HuH-7 (cell line): ENCODE measurements around the gene ABCA4.

Source experiments
- DNase-seq: peaks from one replicate; pipeline ENCODE4 v3.0.0; 2011; ENCODE audit warnings: low spot score

ABCA4 gene

DNA sequence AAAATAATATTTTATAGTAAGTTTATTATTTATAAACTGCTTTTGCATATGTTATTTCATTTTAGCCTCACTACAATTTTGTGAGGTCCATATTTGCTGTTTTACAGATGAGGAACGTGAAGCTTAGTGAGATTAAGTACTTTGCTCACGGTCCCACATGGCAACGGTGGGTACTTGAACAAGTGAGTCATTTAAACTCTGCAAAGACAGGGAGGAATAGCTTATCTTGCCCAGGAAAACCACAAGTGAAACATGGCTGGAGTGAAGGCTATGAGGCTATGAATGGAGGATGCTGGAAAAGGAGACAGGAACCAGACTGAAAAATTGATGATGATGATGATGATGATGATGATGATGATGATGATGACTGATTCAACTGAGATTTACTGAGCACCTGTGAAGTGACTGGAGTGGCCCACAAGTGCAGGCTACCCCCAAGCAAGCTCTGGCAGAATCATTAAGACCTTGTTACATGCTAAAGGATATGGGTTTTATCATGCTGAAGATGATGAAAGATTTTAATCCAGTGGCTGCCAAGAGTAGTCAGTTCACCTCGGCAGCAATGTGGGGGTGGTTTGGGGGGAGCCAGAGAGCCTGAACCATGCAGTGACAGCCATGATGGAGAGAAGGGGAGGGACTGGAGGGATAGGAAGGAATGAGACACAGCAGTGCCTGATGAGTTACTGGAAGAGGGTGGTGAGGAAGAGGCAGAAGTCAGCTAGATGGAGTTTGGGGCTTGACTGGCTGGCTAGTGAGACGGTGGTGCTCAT lies 1.4 kb upstream of the ABCA4 start:
- DNase-seq = no peak

DNA sequence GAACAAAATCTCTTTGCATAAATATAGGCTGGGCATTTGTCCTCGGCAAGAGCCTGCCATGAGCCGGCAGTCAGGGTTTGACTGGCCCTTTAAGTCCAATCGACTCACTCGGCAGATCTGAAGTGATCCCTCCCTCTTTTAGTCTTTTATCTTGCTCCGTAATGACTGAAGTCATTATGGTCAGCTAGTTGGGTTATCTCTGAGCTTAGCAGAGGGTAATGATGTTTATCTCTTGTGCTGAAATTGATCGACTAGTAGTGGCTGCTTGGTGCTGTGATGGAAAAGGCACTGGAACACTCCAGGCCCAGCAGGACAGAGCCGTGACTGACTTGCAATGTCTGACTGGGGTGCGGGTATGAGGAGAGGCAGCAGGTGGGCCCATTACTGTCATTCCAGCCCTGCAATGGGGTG lies 468 bp upstream of the ABCA4 start:
- DNase-seq = no peak

DNA sequence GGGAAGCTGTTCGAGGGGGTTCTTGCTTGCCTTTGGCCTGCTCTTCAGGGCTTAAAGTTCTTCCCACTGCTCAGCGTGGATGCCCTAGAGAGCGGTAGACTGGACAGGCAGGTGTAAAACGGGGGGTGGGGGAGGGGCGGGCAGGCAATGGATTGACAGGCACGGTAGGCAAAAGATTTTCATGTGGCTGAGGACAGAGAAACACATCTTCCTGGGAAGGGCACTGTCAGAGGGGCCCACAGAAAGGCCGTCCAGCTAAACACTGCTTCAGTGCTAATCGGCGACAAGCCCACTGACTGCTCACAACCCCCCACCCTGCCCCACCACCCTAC lies 412 bp downstream of the ABCA4 start:
- DNase-seq = no peak

DNA sequence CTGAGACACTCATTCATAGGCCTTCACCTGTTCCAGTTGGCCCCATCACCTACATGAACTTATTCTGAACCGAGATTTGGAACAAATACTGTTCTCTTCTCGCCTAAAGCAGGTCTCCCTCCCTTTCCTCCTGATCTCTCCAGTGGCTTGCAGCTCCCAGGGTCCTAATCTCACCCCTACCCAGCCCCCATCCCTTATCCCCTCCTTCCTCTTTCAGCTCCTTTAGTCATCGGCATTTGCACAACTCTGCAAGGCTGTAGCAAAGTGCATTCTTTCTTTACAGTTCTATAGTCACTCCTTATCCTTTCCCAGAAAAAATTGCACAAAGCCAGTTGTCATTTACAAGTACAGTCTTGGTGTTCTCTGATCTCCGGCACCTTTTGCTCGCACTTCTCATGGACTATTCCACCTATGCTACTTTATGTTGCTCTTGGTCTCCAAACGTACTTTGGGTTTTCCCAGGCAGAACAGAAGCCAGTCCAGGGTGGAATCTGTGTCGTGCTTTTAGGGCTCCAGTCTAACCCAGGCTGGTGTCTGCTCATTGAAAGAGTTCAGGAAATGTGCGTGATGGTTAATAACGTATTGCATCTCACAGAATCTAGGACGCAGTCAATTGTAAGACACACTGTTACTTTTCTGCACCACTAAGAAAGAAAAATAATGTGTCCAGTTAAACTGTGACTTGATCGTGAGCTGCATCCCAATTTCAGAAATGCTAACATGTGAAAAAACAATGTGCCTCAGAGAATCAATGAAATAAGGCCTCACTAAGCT lies 965 bp downstream of the ABCA4 start:
- no peak for DNase-seq

DNA sequence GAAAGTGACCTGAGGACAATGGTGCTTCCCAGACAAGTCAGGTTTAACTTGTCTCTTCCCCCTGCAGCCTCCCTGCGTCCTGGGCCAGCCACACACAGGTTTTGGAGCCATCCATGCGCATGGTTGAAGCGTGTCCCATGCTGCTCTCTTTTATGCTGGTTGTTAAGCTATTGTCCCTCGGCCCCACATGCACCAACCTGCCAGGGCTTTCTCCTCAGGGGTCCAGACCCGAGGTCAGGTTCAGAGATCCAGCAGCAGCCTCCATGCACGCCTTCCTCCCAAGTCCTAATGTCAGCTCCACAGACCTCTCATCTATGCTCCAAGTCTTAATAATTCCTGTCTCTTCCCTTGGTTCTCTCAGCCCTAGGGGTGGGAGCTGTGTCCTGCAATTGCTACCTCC lies 1.6 kb downstream of the ABCA4 start:
- no peak for DNase-seq

DNA sequence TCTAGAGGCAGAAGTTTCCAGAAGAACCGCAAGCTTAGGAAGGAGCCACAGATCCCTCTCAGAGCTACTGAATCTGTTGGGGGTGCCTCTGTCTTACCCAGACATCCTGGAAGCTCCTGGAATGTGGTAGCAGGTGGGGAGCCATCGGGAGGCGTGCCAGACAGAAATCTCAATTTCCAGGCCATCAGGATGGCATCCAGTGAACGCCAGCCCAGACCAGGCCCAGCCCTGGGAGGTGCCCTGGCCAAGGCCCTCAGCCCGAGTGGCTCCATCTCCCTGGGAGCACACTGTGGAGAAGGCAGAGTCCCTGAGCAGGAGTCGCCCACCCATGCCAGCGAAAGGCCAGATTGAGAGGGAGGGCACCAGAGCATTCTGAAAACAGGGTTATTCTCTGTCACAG lies 2.5 kb downstream of the ABCA4 start:
- no peak for DNase-seq

DNA sequence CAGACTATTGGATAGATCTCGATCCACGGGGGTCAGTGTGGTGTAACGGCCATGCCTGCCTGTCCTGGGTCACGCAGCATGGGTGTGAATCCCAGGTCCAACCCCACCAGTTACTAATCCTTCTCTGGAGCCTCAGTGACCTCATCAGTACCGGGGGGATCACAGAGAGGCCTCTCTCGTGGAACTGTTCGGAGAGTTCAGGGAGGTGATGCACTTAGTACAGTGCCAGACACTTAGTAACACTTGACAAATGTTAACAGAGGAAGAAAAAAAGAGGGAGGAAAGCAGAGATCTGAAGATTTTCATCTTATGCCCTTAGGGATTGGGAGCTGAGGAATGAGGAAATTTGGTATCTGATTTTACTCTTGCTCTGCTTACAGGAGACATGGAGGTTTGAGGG lies 2.9 kb downstream of the ABCA4 start:
- no peak for DNase-seq

DNA sequence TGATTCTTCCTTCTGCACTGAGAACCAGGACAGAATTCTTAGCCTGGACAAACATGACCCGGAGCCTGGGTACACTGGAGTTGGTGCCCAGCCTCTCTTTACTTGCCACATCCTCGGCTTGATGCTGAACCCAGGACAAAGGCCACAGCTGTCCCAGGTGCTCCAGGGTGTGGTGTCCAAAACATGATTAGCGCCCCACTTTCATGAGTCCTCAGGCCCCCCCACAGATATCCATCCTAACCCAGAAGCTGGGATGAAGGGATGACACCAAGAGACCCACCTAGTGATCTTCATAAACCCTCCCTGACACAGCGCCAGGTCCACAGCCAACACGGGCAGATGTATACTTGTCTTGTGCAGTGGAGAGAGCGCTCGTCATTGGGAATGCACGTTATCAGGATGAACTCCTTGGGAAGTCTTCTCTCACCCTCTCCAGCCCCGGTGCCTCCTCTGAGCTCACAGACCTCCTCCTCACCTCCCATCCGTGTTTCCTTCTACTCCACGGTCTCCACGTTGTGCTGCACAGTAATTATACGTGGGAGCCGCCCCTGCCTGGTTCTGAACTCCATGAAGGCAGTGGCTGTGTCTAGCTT lies 3.6 kb downstream of the ABCA4 start:
- no peak for DNase-seq

DNA sequence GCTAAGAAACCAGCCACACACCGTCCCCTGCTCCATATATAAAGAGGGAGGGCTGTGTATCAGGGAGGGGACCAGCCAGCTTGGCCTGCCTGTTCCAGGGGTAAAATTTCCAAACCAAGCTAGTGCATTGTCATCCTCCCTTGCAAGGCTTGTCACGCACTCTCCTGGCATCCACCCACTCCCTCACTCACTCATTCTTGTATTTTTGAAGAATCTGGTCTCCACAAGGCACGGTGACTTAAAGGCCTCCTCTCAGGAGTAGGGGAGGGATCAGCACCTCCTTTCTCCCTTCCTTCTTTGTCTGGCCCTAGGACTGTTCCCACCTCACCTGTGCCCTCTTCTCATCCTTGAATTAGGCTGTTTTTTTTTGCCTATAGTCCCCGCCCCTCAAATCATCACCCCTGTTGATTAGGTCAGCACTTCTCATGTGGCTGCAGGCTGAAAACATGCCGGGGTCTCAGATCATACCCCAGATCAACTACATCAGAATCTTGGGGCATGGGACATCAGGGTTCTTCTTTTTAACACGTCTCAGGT lies 5.0 kb downstream of the ABCA4 start:
- no peak for DNase-seq

DNA sequence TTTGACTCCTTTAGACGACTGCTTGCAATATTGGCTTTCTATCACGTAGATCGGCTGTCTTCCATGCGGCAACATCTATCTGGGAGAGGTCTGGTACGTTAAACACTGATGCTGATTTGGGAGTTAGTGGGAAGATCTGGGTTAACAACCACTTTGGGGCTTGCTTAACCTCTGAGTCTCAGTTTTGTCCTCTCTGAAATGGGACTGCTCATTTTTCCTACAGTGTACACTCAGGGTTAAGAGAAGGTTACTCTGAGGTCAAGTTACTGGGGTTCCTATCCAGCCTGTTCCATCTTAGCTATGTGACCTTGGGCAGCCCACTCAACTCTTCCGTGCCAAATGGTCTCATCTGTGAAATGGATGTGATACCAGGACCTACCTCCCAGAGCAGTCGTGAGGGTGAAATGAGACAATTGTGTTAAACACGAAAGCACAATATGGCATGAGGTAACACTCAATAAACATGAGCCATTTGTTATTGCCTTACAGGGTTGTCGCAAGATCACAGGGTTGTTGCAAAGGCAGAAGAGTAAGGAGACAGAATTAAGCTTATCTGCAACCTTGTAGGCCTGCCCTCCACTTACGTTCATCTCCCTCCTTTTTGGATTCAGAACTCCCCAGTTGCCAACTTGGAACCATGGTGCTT lies 5.6 kb downstream of the ABCA4 start:
- no peak for DNase-seq

DNA sequence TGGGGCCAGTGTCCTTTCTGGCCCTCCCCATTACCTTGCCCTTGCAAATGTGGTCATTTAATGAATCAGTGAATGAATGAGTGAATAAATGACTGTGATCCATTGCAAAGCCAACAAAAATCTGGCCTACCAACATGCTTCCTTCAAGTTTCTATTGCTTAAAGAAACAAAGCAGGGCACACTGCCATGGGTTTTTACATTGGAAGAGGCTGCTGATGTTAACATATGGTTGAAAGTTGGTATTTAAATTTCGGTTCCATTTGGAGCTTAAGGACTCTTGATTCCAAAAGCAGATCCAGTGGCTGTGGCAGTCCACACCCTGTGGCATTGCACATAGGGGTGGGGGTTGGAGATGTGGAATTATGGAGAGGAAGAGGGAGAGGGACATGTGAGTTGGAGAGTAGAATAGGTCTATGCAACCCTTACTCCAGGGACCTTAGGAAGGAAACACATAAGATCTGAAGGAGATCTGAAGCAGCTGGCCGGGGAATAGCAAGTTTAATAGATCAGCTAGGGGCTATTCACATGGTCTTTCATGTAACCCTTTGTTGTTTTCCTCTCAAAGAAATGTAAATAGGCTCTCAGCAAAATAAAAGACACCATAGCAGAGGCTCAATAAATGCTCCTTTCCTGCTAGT lies 7.2 kb downstream of the ABCA4 start:
- no peak for DNase-seq

DNA sequence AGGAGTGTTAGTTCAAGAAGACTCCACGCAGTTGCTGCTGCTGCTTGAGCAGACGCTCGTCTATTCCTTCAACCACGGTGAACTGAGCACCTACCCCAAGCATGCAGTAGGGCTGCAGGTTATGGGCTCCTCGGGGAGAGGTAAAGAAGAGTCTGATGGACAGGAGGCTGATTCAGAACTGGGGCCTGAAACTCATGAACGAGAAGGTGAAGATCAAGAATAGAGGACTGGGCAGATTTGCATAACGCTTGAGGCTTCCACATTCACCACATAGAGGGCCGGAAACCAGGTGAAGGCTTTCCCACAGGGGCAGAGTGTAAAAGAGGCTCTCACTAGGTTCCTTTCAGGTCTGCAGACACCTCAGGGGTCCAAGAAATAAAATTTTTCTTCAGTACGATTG lies 9.1 kb downstream of the ABCA4 start:
- no peak for DNase-seq

DNA sequence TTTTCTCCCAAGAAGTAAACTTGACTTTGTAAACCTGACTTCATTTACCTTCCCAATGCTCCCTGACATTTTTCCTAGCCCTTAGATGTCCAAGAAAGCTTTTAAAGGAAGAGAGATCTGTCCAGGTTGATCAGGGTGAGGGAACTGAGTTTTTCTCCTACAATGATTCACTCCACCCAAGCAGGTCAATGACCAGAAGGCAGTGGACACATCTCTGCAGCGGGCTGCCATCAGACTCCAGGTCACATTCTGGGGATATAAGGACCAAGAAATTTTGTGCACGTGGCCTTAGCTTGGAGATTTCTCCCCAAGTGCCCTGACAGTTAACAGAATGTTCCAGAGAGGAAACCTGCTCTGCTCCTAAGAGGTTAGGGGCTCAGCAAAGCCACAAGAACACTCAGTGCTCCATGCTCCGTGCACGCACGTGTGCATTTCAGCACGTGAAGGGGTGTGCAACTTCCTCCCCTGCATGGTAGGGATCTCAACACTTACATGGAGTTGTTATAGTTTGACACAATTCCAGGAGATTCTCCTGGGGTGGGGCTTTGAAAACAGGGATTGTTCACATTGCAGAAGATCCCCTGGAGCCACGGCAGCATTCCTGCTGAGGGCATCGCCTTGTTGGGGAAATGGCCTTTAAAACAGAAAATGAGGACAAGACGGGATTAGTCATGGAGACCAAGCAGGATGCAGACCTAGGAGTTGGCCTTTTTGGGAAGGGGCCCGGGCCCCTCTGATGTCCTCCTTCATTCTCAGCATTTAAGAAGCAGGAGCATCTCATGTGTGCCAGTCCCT lies 9.8 kb downstream of the ABCA4 start:
- no peak for DNase-seq

DNA sequence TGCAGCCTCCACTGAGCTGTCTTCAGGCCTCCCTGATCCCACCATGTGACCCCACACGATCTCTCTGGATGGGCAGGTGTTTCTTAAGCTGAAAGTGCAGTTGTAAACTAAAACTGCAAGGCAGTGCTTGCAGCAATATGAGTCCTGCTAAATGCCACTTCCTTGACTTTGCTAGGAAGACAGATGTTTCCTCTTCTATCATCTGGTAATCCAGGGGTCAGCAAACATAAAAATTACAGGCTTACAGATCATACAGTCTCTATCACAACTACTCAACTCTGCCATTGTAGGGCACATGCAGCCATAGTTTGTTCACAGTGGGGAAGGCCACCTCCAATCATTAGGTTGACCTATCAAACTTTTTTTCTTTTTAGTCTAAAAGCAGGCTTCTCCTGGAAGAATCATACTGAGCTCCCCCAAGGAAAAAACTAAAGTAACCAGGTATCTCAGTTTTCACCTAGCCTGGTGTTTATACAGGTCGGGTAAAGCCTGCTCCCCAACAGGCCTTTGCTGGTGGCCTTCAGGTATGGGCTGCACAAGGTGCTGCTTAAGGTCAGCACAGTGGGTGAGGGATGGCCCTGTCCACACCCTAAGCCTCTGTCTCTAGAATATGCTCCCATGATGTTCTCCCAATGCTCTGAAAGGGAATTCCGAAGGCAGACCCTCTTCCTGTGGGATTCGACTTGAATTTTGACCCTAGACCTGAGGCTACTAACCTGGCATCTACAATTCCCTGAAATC lies 10.8 kb downstream of the ABCA4 start:
- no peak for DNase-seq

DNA sequence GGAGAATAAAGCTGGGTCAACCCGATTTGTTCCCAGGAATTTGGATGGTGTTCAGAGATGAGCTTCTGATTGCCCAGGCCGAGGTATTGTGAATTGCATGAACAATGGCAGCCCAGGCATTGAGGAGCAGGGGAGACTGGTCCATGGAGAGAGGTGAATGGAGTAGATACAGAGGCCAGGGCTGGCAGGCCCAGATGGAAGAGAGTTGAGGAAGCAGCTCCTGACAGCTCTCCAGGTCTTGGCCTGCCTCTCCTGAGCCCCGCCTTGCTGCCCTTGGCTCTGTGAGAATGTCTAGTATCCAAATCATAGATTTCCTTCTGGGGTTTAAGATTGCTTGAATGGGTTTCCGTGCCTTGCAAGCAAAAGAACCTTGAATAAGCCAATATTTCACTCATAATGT lies 11.5 kb downstream of the ABCA4 start:
- no peak for DNase-seq

DNA sequence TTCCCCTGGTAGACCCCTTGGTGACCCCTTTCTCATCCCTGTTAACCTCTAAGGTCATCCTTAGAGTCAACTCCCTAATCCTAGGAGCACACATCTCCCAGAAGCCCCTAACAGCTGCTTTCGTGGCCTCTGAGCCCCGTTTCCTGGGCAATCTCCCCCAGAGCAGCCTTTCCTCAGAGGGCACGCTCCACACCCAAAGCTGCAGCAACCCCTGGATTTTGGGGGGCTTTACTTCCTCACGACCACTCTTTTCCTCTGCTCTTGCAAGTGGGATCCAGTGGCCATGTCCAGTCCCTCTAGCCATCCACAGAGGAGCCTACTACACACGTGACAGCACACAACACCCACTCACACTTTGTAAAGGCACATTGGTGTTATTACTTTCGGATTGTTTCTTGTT lies 13.8 kb downstream of the ABCA4 start:
- no peak for DNase-seq

DNA sequence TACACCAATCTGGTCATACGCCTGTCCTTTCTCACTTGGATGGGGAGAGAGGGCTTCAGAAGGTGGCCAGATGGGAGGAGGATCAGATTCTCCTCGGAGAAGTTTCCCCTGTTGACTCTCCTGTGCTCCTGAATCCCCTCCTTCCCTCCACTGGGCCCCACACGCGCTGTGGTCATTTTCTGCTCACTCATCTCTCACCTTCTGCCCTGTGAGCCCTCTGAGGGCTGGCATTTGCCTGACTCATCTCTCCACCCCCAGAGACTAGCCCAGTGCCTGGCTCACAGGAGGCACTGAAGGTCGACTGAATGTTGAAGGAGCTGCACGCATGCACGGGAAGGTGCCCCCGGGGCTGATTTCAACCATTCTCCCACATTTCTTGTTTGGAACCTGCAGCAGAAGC lies 14.2 kb downstream of the ABCA4 start:
- DNase-seq = no peak

DNA sequence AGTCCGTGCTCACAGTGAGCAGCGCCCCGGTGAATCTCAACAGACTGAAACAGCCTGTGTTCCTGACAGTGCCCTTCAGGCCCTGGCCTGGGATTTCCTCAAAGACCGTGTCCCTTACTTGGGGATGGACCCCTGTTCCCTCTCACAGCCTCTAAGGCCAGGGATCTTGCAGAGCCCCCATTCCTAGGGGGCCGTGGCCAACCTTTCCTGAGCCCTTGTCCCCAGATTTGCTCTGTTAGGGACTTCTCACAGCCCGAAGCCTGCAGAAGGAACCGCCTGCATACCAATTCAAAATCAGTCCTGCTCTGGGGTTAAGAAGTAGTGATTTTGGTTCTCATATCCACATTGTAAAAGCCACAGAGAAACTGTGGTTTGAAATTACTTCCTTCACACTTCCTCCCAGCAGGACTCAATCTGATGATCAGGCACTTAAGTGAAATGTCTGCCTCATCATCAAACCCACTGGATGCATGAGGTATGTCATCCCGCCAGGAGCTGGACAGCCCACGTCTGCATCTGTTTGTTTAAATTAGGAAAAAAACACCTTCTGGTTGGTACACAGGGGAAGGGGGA lies 14.9 kb downstream of the ABCA4 start:
- no peak for DNase-seq

DNA sequence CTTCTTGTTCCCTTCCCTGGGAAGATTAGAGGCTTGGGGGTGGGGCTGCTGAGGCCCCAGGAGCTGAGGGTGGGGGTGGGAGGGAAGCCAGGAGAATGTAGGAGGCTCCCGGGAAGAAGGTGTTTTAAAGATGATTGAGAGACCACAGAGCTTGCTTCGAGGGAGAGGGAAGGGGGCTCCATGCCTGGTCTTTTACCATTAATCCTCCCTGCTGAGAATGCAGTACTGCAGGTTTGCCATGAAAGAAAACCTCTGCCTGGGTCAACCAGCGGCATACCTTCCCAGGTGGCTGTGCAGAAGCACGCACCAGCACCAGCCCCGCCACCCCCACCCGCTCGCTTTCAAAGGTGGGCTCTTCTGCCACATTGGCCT lies 15.4 kb downstream of the ABCA4 start:
- no peak for DNase-seq
